Chondrocyte (in vitro differentiated cells): ENCODE data around the gene XPR1. TPM values are rescaled to one million over a fixed set of nuclear protein-coding genes. Genes with fewer than 3 reads are reported as not detected.

Source experiments
- DNase-seq: peaks from one replicate; pipeline ENCODE4 v3.0.0; 2021; ENCODE audit warnings: mixed read lengths, low spot score
- H3K27ac Mint-ChIP-seq: one replicate; pipeline ENCODE4 v1.8.0; 2021; ENCODE audit warnings: mild to moderate bottlenecking, moderate library complexity, mixed read lengths; ENCODE audit not compliant: unreplicated experiment
- H3K27me3 Mint-ChIP-seq: 2 replicates; pipeline ENCODE4 v1.8.0; 2021; ENCODE audit warnings: low read depth, mixed read lengths
- H3K36me3 Mint-ChIP-seq: 2 replicates; pipeline ENCODE4 v1.8.0; 2021; ENCODE audit warnings: low read depth, mixed read lengths
- H3K4me1 Mint-ChIP-seq: 2 replicates; pipeline ENCODE4 v1.8.0; 2021; ENCODE audit warnings: low read depth, mild to moderate bottlenecking, mixed read lengths
- H3K4me3 Mint-ChIP-seq: one replicate; pipeline ENCODE4 v1.8.0; 2021; ENCODE audit warnings: mild to moderate bottlenecking, moderate library complexity, mixed read lengths; ENCODE audit not compliant: unreplicated experiment
- H3K9me3 Mint-ChIP-seq: 2 replicates; pipeline ENCODE4 v1.8.0; 2021; ENCODE audit warnings: low read depth, mixed read lengths
- CTCF ChIP-seq: fragments of 200-600 bp; sonication (generic); IDR thresholded peaks from 2 replicates; pipeline ENCODE4 v1.5.0; 2021; ENCODE audit warnings: antibody characterized with exemption, mild to moderate bottlenecking, moderate library complexity
- total RNA-seq: library from RNA; stranded (reverse); gene quantifications from 3 replicates; pipeline ENCODE4 v1.2.1, GENCODE V29; 2021

The XPR1 gene
- total RNA-seq, 1 donor from 2014 or later, result 24.9 TPM

GRCh38 chr1:180779584-180779983 is 147.8 kb downstream of the XPR1 start:
- Mint-ChIP-seq H3K4me1 (peaks cover 30% of the 10 kb centered on the region), H3K36me3 (no peaks in the 10 kb centered on the region), H3K27ac (no peak overlapping the region), H3K9me3 (peaks cover 3% of the 10 kb centered on the region), H3K27me3 (no peaks in the 10 kb centered on the region), H3K4me3 (no peak overlapping the region)
- no peak for TF ChIP-seq CTCF
- no peak for DNase-seq

- Mint-ChIP-seq H3K9me3 (peaks cover 3% of the 10 kb centered on the region), H3K27ac (no peak overlapping the region), H3K4me3 (no peak overlapping the region), H3K4me1 (peaks cover 47% of the 10 kb centered on the region), H3K36me3 (no peaks in the 10 kb centered on the region), H3K27me3 (no peaks in the 10 kb centered on the region)
- DNase-seq, result no peak
- TF ChIP-seq CTCF, result no peak
Measured at GRCh38 chr1:180781718-180782117, 149.9 kb downstream of the XPR1 start.

GRCh38 chr1:180785291-180785690 is 153.5 kb downstream of the XPR1 start:
- Mint-ChIP-seq H3K4me1 (peaks cover 40% of the 10 kb centered on the region), H3K36me3 (peaks cover 7% of the 10 kb centered on the region), H3K4me3 (peak overlapping the region; percentile 6), H3K9me3 (no peaks in the 10 kb centered on the region), H3K27ac (peak overlapping the region; percentile 70), H3K27me3 (no peaks in the 10 kb centered on the region)
- DNase-seq, result no peak
- no peak for TF ChIP-seq CTCF

- no peaks in the 10 kb centered on the region for H3K9me3 Mint-ChIP-seq
Measured at GRCh38 chr1:180785887-180786286, 154.1 kb downstream of the XPR1 start.

GRCh38 chr1:180786624-180787023 is 154.8 kb downstream of the XPR1 start:
- TF ChIP-seq CTCF, result no peak
- Mint-ChIP-seq H3K4me1 (peaks cover 33% of the 10 kb centered on the region), H3K27ac (no peak overlapping the region), H3K9me3 (no peaks in the 10 kb centered on the region), H3K27me3 (no peaks in the 10 kb centered on the region), H3K4me3 (no peak overlapping the region), H3K36me3 (peaks cover 7% of the 10 kb centered on the region)
- no peak for DNase-seq

More at GRCh38 chr1:180785887-180786286, 154.1 kb downstream of the XPR1 start:
- no peak overlapping the region for H3K4me3 Mint-ChIP-seq
- peaks cover 35% of the 10 kb centered on the region for H3K4me1 Mint-ChIP-seq
- TF ChIP-seq CTCF, result no peak
- H3K27ac Mint-ChIP-seq, result peak overlapping the region; percentile 14
- no peaks in the 10 kb centered on the region for H3K27me3 Mint-ChIP-seq
- H3K36me3 Mint-ChIP-seq, result peaks cover 7% of the 10 kb centered on the region
- DNase-seq, result no peak
